ENCODE measurements around the gene CASKIN1.

CASKIN1 gene

DNA sequence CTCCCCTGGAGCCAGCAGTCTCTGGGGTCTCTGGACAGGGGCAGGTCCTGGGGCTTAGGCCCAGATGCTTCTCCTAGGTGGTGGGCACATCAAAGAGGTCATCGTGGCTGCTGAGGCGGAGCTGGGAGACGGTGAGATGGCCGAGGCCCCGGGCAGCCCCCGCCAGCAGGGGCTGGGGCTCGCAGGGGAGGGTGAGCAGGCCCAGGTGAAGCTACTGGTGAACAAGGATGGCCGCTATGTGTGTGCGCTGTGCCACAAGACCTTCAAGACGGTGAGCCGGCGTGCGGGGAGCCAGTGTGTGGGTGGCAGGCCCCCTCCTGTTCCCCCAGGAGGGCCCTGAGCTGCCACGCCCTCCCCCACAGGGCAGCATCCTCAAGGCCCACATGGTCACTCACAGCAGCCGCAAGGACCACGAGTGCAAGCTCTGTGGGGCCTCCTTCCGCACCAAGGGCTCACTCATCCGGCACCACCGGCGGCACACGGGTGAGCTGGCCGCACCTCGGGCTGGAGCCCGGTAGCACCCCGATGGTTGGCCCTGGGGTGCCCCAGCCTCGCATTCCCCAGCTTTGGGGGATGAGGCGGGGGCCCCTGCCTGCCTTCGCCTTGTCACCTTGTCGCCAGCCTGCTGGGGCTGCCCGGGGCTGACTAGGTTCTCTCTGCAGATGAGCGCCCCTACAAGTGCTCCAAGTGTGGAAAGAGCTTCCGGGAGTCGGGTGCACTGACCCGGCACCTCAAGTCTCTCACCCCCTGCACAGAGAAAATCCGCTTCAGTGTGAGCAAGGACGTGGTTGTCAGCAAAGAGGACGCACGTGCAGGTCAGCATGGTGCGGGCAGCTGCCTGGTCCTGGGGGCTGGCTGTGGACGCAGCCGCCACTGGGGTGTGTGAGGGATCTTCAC is 35.9 kb upstream of the CASKIN1 start:
- no peak for DNase-seq

DNA sequence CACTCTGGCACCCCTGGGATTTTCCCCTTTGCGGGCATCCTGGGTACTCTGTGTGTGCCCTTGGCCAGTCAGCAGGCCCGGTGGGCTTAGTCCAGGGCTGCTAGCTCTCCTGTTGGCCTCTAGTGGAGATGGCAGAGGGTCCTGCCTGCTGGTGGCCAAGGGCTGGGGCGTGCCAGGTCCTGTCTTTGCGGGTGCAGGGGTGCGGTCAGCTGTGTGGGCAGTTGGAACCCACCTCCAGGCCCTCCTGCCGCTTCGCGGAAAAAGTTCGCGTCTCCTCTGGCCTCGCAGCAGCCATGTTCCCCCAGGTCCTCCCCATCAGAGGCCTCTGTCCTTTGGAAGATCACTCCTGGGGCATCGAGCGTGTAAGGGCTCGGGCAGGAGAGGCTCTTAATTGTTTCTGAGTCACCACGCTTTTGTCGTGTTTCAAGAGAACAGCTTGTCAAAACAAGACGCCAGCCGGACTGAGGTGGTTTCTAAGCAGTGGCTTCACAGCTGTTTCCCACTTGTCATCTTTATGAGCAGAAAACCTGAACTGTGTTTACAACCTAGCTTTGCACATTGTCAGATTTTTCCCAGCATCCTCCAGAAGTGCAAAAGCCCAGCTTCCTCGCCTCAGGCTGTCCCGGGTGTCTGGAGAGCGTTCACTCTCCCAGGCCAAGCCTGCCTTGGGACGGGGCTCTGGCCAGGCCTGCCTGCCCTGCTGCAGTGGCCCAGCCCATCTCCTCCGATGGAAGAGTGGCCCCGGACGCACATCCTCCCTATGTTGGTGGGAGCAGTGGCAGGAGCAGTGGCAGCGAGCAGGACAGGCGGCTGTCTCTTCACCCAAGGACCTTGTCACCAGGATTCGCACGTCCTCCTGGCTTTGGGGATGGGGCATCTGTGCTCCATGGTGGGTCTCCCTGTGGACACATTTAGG is 34.9 kb upstream of the CASKIN1 start:
- DNase-seq: no peak

DNA sequence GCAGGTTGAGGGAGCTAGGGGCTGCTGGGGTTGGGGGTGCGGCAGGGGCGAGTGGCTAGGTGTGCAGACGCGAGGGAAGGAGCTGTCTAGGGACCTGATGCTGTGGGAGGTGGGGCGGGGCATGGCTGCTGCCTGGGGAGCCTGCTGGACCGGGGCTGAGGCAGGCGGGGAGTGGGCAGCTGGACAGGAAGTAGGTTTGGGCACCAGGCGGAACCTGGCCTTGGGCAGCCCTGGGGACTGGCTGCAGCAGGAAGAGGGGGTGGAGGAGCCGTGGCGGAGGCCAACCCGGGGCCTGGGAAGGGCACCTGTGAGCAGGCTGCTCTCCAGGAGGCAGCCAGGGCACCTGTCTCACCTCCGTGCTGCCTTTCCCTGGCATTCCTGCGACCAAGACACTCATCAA is 34.0 kb upstream of the CASKIN1 start:
- DNase-seq: no peak

DNA sequence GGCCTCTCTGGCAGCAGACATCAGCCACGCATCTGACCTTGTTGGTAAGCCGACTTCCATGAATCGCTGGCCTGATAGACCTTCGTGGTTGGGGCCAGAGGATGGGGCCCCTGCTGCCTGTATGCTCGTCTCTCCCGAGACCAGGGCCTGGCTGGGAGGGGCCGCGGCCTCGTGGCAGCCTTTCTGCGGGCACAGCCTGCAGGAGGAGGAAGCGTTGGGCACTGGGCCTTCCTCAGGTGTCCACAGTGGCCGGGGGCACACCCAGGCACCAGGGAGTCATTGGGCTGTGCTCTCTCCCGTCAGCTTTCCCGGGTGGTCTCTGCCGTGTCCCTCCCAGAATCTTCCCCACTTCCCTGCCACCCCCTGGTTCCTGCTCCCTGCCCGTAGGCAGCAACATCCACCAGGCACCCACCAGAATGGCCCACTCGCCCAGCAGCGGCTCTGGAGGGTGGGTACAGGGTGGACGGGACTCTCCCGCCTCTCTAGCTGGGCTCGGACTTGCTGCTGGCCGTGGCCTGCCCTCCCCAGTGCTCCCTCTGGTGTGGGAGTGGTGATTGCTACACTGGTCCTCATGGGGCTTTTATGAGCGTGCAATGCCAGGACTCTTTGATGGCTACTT is 33.3 kb upstream of the CASKIN1 start:
- DNase-seq: no peak

DNA sequence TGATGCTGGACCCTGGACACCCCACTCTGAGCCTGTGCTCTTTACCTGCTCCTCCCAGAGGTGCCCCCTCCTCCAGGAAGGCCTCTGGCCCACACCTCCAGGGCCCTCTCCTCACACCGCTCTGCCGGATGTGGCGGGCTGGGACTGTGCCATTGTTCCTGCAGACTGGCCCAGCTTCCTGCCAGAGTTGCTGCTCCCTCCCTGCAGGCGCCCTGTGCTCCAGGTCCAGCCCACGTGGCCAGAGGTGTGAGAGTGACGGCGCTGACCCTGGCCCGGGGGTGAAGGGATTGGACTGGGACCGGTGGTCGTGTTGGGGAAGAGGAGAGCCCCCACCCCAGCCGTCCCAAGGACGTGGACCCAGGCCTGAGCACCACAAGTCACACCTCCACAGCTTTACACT is 32.7 kb upstream of the CASKIN1 start:
- DNase-seq: no peak

DNA sequence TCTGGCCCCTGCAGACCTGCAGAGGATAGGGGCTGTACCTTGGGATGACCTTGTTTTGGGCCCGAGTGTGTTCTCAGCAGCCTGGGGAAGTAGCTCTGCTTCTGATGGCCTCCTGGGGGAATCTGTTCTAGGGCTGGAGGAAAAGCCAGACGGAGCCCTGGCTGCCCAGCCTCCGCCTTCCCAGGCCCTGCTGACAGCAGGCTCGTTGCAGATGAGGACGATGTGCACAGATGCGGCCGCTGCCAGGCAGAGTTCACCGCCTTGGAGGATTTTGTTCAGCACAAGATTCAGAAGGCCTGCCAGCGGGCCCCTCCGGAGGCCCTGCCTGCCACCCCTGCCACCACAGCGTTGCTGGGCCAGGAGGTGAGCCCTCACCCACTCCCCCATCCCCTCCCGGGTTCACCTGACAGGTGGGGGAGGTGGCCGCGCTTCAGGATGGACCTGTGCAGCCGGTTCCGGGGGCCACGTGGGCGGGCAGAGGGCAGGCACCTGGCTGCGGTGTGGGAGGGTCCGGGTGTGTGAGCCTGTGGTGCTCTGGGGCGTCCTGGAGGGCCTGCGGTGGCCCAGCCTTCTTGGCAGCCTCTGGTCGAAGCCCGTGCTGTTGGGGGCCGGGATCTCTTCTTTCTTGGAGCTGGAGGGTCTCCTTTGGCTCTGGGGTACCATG is 31.9 kb upstream of the CASKIN1 start:
- no peak for DNase-seq

DNA sequence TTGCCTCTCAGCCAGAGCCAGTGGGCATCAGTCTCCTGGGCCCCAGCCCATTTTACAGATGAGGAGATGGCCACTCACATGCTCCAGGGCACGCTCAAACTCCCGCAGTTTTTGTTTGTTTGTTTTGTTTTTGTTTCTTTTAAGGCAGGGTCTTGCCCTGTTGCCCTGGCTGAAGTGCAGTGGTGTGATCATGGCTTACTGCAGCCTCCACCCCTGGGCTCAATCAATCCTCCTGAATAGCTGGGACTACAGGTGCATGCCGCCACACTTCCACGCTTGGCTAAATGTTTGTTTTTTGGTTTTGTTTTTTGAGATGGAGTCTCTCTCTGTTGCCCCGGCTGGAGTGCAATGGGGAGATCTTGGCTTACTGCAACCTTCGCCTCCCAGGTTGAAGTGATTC is 30.5 kb upstream of the CASKIN1 start:
- no peak for DNase-seq

DNA sequence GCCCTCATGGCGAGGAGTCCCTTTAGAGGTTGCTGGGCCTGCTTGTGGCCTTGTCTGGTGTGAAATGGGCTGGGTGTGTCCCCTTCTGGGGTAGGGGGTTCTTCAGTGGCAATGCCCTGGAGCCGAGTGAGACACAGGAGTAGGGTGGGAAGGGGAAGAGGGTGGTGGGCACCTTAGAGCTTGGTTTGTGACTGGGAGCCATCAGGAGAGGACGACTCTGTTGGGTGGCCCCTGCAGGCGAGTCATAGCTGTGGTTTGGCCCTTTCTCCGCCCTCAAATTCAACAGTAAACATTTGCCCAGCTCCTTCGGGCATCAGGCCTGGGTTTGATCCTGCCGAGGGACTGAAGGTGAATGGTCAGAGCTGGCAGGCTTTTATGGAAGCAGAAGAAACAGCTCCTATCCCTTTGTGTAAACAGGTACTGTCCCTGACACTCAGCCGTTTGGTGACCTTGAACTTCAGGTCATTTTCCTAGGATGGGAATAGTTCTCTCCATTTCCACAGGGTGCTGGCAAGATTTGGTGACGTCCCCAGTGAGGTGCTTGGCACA is 29.9 kb upstream of the CASKIN1 start:
- no peak for DNase-seq

DNA sequence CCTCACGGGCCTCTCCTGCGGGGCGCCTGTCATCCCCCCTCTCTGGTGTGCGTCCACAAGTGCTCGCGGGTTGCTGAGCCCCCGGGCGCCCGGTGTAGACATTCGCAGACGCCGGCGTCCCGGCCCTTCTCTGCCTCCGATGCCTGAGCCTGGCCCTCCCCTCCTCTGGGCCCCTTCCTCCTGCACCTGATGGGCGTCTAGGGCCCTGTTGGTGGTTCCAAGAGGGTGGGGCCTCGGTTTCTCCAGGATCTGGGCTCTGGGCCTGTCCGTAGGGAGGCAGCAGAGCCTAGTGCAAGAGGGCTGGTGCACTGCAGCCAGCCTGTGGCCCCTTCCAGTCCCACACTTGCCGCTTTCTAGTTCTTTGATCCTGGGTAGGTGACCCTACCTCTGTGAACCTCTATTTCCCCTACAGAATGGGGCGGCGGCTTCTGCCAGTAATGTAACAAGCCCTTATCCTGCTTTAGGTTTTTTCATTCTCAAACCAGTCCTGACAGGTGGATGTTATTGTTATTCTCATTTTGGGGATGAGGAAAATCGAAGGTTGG is 27.6 kb upstream of the CASKIN1 start:
- peak in 9 of 56 donors; percentile 23 to 62 (median 40) for DNase-seq

DNA sequence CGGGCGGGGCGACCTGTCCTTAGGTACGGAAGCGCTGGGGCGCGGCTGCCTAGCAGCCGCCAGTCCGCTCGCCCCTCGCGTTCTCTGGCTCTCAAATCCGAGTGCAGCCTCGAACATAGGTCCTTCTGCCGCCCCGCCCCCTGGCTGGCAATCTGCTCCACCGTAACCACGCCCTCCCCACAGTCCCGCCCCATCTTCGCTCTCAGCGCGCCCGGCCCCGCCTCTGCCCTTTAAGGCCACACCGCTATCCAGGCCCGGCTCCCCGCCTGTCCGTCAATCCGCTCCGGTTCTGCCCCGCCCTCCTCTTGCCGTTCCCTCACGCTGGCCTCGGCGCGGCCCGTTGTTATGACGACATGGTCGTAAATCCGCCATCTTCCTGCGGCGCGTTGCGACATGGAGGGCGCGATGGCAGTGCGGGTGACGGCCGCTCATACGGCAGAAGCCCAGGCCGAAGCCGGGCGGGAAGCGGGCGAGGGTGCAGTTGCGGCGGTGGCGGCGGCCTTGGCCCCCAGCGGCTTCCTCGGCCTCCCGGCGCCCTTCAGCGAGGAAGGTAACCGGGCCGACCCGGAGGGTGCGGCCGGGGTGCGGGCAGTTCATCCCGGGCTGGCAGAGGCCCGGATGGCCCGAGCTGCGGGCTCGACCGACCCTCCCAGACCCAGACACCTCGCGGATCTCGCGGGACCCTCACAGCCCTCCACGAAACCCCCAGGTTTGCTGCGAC is 27.0 kb upstream of the CASKIN1 start, which contains the start of gene E4F1:
TSS of gene E4F1 (plus strand) at position 371 of the 721 bp plus-strand sequence. CDS start at position 394, 23 bp downstream.
- peak; percentile 68 to 99 (median 97) for DNase-seq

DNA sequence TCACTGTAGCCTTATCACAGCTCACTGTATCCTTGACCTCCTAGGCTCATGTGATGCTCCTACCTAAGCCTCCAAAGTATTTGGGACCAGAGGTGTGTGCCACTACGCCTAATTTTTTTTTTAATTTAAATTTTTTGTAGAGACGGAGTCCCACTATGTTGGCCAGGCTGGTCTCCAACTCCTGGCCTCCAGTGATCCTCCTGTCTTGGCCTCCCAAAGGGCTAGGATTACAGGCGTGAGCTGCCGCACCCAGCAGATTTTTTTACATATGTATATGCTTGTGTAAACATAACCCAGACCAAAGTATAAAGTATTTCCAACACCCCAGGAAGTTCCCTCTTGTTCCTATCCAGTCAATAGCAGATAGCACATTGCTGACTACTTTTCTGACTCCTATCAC is 19.9 kb upstream of the CASKIN1 start:
- no peak for DNase-seq

DNA sequence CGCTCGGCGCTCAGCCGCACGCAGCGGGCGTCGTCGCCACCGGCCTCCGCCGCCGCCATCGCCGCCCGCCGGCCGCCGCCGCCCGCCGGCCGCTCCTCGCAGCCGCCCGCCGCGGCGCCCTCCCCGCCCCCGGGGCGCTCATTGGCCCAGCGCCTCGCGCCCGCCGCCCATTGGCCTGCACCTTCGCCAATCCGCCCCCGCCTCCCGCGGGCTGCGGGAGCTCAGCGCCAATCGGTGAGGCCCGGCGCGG is 18.2 kb upstream of the CASKIN1 start, which contains the start of gene PGP:
TSS of gene PGP (minus strand) at position 122 of the 250 bp plus-strand sequence. CDS start at position 59, 63 bp downstream.
- no peak for DNase-seq

DNA sequence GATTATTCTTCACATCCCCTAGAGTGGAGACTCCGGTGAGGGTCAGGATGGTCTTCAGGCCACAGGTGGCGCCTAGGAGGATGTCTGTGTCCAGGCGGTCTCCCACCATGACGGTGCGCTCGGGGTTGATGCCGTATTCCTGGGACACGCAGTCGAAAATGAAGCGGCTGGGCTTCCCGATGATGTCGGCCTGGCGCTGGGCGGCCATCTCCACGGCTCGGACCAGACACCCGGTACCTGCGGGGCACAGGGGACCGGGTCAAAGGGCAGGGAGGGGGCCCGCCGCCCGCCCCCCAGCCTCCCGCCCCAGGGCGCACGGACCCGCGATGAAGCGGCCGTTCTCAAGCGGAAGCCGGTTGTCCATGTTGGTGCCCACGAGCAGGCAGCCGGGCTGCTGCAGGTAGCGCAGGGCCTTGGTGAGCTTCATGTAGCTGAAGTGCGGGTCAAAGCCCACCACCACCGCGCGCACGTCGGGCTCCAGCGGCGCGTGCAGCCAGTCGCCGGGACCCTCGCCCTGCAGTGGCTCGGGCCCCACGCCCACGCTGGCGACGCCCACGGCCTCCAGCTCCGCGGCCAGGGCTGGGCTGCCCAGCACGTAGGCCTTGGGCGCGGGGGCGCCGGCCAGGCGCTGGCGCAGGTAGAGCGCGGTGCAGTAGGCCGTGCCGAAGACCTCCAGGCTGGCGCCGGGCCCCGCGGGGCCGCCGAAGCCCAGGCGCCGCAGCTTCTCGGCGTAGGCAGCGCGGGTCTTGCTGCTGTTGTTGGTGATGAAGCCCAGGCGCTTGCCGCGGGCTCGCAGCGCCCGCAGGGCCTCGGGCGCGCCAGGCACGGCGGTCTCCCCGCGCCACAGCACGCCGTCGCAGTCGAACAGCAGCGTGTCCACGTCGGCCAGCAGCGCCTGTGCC is 17.7 kb upstream of the CASKIN1 start:
- DNase-seq: no peak

DNA sequence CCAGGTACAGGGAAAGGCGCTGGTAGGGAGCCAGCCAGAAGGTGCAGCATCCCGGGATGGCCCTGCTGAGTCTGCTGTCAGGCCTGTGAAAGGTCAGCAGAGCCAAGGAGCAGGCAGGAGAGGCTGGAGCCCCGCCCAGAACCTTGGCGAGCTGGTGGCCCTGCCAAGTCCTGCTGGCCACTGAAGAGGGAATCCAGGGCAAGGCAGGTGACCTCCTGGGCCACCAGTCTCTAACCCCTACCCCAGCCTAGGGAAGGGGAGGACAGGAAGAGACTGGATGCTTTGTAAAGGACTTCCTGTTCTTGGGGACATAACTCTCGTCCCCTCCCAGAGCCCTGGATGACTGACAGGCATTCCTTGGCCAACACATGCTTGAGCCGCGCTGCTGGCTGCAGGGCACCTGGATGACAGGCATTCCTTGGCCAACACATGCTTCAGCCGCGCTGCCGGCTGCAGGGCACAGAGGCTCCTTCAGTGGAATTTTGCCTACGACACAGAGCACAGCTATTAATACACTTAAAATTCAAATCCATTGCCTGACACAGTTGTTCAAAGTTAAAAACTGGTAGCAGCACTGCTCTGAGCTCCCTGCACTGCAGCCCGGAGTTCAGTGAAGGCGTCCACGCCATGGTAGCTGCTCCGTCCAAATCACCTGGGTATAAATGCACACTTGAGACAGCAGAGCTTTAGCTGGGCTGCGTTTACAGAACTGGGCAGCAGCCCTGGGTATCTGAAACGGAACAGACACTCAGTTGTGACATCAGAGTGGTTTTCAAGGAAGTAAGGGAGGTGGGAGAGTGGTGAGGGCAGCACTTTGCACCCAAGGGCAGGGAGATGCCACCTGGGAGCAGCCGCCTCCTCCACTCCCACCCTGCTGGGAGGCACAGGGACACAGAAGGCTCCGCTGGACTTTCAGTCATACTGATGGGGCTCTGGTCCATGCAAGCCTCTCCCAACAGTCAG is 16.2 kb upstream of the CASKIN1 start:
- no peak for DNase-seq

DNA sequence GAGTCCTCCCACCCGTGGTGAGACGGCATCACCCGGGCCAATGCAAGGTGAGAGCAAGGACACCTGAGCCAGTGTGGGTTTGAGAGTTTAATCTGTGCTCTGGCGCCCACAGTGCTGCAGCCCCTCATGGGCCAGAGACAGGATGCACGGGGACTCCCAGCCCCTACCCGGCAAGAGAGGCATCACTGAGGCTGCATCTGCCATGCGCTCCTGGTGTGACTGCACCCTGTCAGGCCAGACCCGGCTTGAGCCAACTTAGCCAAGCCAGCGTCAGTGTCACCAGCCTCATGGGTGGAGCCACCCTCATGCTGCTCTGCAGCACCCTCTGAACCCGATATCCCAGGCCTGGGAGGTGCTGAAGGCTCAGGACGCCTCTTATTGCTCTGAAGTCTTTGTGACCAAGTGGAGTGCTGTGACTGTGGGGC is 15.5 kb upstream of the CASKIN1 start:
- DNase-seq: no peak

DNA sequence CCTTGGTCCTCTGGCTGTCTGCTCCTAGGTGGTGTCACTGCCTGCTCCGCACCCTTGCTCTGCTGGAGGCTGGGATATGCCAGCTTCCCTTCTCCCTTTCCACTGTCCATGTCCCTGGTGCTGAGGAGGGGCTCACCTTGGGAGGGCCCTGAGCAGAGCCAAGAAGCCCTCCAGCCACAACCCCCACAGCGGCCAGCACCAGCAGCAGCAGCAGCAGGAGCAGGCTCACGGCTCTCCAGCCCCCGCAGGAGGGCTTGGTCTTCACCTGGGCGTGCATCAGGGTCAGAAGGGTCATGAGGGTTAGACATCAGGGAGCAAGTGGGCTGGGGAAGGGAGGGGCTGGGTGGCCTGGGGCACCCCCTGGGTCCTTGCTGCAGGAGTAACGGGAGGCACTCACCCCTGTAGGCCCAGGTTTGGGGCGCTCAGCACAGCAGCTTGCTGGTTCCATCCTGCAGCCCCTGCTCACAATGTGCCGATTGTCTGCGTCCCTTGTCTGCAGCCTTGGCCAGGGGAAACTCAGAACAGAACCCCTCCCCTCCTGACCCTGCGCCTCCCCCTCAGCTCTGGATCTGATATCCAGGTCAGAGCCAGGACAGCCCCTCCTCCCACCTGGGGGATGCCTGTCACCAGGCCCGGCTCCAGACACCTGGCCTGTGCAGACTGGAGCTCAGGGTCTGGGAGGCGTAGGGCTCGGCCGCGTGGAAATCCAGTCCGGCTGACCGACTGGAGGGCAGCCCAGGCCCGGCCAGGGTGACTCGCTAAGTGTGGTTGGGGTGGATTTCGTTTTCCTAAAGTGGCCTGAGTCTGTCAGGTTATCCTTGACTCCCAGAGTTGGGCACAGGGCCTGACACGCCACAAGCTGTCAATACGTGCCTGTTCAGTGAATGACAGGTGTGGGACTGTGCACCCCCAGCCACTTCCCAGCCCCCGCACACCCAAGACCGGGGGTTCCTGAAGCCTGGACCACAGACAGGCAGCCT is 14.3 kb upstream of the CASKIN1 start, which contains the start of gene BRICD5:
TSS of gene BRICD5 (minus strand) at position 478 of the 980 bp plus-strand sequence. CDS start at position 448, 30 bp downstream.
- no peak for DNase-seq
